Common myeloid progenitor, CD34-positive (primary cell): Measurements from ENCODE around the gene HAGHL.
A peak's percentile ranks its signal among the peaks of the same experiment; 100 is the strongest.

Source experiments
- CTCF ChIA-PET: fragments of 350-600 bp; sonication (Branson Sonifier 250); formaldehyde crosslinking; loops from one replicate; lab custom pipeline; 2021; ENCODE audit warnings: antibody characterized with exemption; lab: Charles Lee
- POLR2A ChIA-PET: fragments of 350-600 bp; sonication (Branson Sonifier 250); formaldehyde crosslinking; loops from one replicate; lab custom pipeline; 2021; ENCODE audit warnings: antibody characterized with exemption; lab: Charles Lee
- DNase-seq, 3 donors: peaks; one replicate each; pipeline versions ENCODE4 v3.0.0 to v3.0.0-alpha.2; 2013
- H3K27ac ChIP-seq, 2 experiments: 1 replicate in 1 of 2; 2 replicates in 1 of 2; pipeline ENCODE4 v1.7.0; 2013; ENCODE audit warnings: inconsistent platforms in 2 of 2, low read length in 2 of 2, mild to moderate bottlenecking in 2 of 2, low read depth in 1 of 2, moderate library complexity in 1 of 2; ENCODE audit not compliant: severe bottlenecking in 2 of 2, insufficient read depth in 1 of 2, poor library complexity in 1 of 2
- H3K27me3 ChIP-seq, 5 experiments: replicated peaks in 2 of 5; 1 replicate in 3 of 5; 2 replicates in 2 of 5; pipeline versions ENCODE4 v1.6.1 to v1.7.0; 2013; ENCODE audit warnings: low read length in 4 of 5, mild to moderate bottlenecking in 2 of 5, moderate library complexity in 2 of 5, inconsistent platforms in 1 of 5; ENCODE audit not compliant: insufficient read depth in 5 of 5, control insufficient read depth in 4 of 5
- H3K36me3 ChIP-seq, 4 experiments: 1 replicate in 2 of 4; 2 replicates in 2 of 4; pipeline versions ENCODE4 v1.6.1 to v1.7.0; 2013; ENCODE audit warnings: low read length in 3 of 4, control low read depth in 1 of 4, mild to moderate bottlenecking in 1 of 4; ENCODE audit not compliant: control insufficient read depth in 4 of 4, insufficient read depth in 4 of 4
- H3K4me1 ChIP-seq, 4 experiments: 1 replicate in 3 of 4; 2 replicates in 1 of 4; pipeline versions ENCODE4 v1.6.1 to v1.7.1; 2013; ENCODE audit warnings: low read length in 3 of 4, mild to moderate bottlenecking in 3 of 4, control low read depth in 1 of 4, inconsistent platforms in 1 of 4, moderate library complexity in 1 of 4; ENCODE audit not compliant: control insufficient read depth in 4 of 4, insufficient read depth in 4 of 4; ENCODE audit errors: control extremely low read depth in 1 of 4
- H3K4me3 ChIP-seq, 7 experiments: 1 replicate in 4 of 7; 2 replicates in 3 of 7; pipeline versions ENCODE4 v1.5.1 to v1.7.0; 2013; ENCODE audit warnings: mild to moderate bottlenecking in 7 of 7, low read length in 6 of 7, moderate library complexity in 6 of 7, inconsistent platforms in 2 of 7, low read depth in 2 of 7, control low read depth in 1 of 7; ENCODE audit not compliant: insufficient read depth in 4 of 7, control insufficient read depth in 1 of 7; ENCODE audit errors: extremely low read depth in 1 of 7
- H3K9me3 ChIP-seq, 5 experiments: 1 replicate in 4 of 5; 2 replicates in 1 of 5; pipeline versions ENCODE4 v1.6.1 to v1.7.1; 2013; ENCODE audit warnings: low read length in 4 of 5, mild to moderate bottlenecking in 2 of 5, inconsistent platforms in 1 of 5, low read depth in 1 of 5, moderate library complexity in 1 of 5; ENCODE audit not compliant: control insufficient read depth in 4 of 5, insufficient read depth in 2 of 5; ENCODE audit errors: control extremely low read depth in 1 of 5
- WGBS: methylation state at CpG from one replicate; pipeline ENCODE4 v1.1.5; 2013; ENCODE audit not compliant: insufficient coverage; 5-methylcytosine and 5-hydroxymethylcytosine counted together

The HAGHL gene

DNA sequence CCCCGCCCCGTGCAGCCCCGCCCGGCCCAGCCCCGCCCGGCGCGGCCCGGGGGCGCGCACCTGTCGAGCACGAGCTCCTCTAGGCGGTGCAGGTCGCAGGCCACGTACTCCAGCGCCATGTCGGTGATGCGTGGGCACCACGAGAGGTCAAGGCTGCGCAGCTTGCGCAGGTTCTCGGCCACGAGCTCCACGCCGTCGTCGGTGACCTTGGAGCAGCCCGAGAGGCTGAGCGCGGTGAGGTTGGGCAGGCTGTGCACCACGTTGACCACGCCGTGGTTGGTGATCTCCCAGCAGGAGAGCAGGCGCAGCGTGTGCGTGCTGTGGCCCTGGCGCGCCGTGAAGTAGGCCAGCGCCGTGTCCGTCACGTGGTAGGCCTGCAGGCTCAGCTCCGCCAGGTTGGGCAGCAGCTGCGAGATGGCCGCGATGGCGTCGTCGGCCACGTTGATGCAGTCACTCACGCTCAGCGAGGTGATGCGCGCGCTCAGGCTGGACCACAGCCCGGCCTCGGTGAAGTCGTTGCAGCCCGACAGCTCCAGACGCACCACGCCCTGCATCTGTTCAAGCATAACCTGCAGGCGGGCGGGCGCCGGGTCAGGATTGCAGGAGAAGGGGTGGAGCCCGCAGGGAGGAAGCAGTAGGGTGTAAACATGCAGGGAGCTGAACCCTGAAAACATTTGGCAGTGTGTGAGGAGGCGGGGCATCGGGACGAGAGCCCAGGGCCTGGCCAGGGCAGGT is 31.4 kb upstream of the HAGHL start:
- ChIA-PET CTCF (interaction anchor here (1.1 to 2.2 kb wide), 3 partner anchors 9 to 15 kb away, joined by 3 to 7 read pairs (median 6); partner anchors contain the start of gene FBXL16), POLR2A (interaction anchor here (0.7 kb wide), 1 partner anchor 15 kb away, joined by 3 read pairs; the partner anchor contains the start of gene STUB1)
- whole genome bisulfite sequencing = 3% methylated on average over 71 of the region's 71 CpGs
- no peaks in the 10 kb centered on the region for H3K9me3 ChIP-seq
- peaks cover 0 to 24% (median 21%) of the 10 kb centered on the region in 4 experiments for H3K4me1 ChIP-seq
- H3K27ac ChIP-seq = no peak overlapping the region
- H3K27me3 ChIP-seq = peaks cover 3 to 91% (median 15%) of the 10 kb centered on the region in 5 experiments
- no peaks in the 10 kb centered on the region for H3K36me3 ChIP-seq
- peak in 1 of 3 donors; percentile 55 for DNase-seq
- peak overlapping the region in 4 of 7 experiments; percentile 6 to 61 (median 57) for H3K4me3 ChIP-seq

DNA sequence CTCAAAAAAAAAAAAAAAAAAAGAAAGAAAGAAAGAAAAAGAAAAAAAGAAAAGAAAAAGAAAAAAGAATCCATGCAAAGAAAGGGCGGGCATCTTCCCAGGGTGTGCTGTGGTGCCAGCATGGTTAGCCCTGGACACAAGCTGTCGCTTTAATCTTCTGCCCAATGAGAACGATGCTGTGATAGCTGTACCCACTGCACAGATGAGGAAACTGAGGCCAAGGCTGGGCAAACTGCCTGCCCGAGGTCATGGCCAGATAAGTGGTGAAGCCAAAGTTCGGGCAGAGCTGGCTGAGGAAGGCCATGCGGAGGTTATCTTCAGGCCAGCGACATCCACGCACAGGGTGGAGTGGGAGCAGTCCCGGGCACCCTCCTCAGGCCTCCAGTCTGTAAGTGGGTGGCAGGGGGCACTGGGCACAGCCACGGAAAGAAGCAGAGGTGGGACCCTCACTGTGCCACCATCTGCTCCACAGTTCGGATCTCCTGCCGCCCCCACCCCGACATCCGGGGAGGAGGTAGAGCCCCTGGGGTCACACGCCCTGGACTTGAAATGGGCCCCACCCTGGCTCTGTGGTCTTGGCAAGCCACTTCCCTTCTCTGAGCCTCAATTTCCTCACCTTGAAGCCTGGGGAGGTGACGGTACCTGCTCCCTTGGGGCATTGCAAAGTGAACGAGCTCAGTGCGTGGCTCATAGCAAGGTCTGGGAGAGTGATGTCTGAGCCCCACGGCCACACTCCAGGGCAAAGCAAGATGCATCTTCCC is 27.8 kb upstream of the HAGHL start:
- no peaks in the 10 kb centered on the region for H3K9me3 ChIP-seq
- CTCF ChIA-PET = interaction anchor here (1.2 kb wide), 1 partner anchor 13 kb away, joined by 4 read pairs; no protein-coding TSS in a partner anchor
- no peaks in the 10 kb centered on the region for H3K36me3 ChIP-seq
- peaks cover 0 to 97% (median 26%) of the 10 kb centered on the region in 5 experiments for H3K27me3 ChIP-seq
- H3K27ac ChIP-seq = no peak overlapping the region
- 80% methylated on average over 17 of the region's 19 CpGs for WGBS
- peaks cover 0 to 20% (median 17%) of the 10 kb centered on the region in 4 experiments for H3K4me1 ChIP-seq
- no peak for DNase-seq
- H3K4me3 ChIP-seq = no peak overlapping the region
- POLR2A ChIA-PET = no interaction called here

DNA sequence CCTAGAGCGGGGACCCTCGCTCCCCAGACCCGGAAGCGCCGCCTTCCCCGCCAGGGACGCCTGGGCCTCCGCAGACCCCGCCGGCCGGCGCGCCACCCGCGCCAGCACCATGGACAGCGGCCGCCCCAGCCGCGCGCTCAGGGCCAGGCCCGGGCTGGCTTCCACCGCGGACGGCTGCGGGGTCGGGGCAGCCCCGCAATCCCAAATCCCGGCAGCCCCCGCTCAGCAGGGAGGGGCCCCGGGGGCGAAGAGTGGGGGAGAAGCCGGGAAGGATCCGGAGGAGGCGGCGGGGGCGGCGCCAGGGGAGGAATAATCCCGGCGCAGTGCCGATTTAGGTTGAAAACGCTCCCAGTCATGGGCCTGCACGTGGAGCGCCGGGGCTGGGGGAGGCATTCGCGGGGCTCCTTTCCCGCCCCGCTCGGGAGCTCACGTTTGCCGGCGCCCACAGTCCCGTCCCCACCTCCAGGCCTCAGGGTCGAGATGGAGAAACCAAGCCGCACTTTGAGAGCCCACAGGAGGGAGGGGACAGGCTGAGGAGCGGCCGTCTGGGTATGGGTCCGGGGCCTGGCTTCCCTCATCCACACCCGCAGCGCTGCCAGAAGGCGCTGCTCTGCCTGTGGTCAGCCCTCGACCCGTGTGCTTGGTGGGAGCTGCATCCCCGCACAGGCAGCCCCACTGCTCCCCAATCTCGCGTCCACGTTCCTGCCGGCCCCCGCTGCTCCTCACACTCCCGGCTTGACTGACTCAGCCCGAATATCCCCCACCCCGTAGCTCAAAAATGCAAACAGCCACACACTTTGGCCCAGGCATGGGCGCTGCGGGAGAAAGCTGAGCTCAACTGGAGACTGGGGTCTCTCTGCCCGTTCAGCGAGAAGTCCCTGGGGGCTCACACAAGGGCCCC is 26.0 kb upstream of the HAGHL start:
- ChIA-PET CTCF (interaction anchor here (1.4 kb wide), 2 partner anchors 10 to 31 kb away, joined by 3 read pairs; no protein-coding TSS in a partner anchor), POLR2A (no interaction called here)
- H3K36me3 ChIP-seq = no peaks in the 10 kb centered on the region
- no peak overlapping the region for H3K4me3 ChIP-seq
- WGBS = 6% methylated on average over 62 of the region's 76 CpGs
- peaks cover 0 to 94% (median 30%) of the 10 kb centered on the region in 5 experiments for H3K27me3 ChIP-seq
- peaks cover 0 to 7% (median 3%) of the 10 kb centered on the region in 4 experiments for H3K4me1 ChIP-seq
- no peaks in the 10 kb centered on the region for H3K9me3 ChIP-seq
- DNase-seq = peak in 2 of 3 donors; percentile 53
- H3K27ac ChIP-seq = no peak overlapping the region

GRCh38 chr16:702341-702740 is 24.6 kb upstream of the HAGHL start:
- Histone ChIP-seq H3K9me3 (no peaks in the 10 kb centered on the region), H3K36me3 (no peaks in the 10 kb centered on the region), H3K27ac (no peak overlapping the region), H3K27me3 (peaks cover 0 to 96% (median 29%) of the 10 kb centered on the region in 5 experiments), H3K4me1 (peaks cover 0 to 9% (median 3%) of the 10 kb centered on the region in 4 experiments), H3K4me3 (no peak overlapping the region)
- ChIA-PET CTCF (interaction anchor here (1.0 to 1.8 kb wide), 6 partner anchors 9 to 80 kb away, joined by 3 to 7 read pairs (median 3); no protein-coding TSS in a partner anchor), POLR2A (interaction anchor here (0.6 to 0.7 kb wide), 2 partner anchors 12 to 816 kb away, joined by 3 read pairs; partner anchors contain the start of gene WDR24)
- DNase-seq = no peak
- WGBS = 93% methylated on average over 13 of the region's 19 CpGs

GRCh38 chr16:703406-703805 is 23.5 kb upstream of the HAGHL start:
- H3K4me3 ChIP-seq = no peak overlapping the region
- peaks cover 0 to 9% (median 3%) of the 10 kb centered on the region in 4 experiments for H3K4me1 ChIP-seq
- peaks cover 0 to 97% (median 29%) of the 10 kb centered on the region in 5 experiments for H3K27me3 ChIP-seq
- H3K36me3 ChIP-seq = no peaks in the 10 kb centered on the region
- H3K27ac ChIP-seq = no peak overlapping the region
- H3K9me3 ChIP-seq = no peaks in the 10 kb centered on the region
- ChIA-PET POLR2A (no interaction called here), CTCF (interaction anchor here (1.3 to 2.6 kb wide), 3 partner anchors 8 to 11 kb away, joined by 4 to 7 read pairs (median 6); no protein-coding TSS in a partner anchor)
- no peak for DNase-seq
- WGBS = 88% methylated on average over 12 of the region's 12 CpGs

GRCh38 chr16:704047-704446 is 22.9 kb upstream of the HAGHL start:
- WGBS = 93% methylated on average over 6 of the region's 7 CpGs
- H3K4me1 ChIP-seq = peaks cover 0 to 9% (median 3%) of the 10 kb centered on the region in 4 experiments
- H3K9me3 ChIP-seq = no peaks in the 10 kb centered on the region
- DNase-seq = no peak
- H3K36me3 ChIP-seq = no peaks in the 10 kb centered on the region
- peaks cover 0 to 97% (median 28%) of the 10 kb centered on the region in 5 experiments for H3K27me3 ChIP-seq
- POLR2A ChIA-PET = no interaction called here
- no peak overlapping the region for H3K4me3 ChIP-seq
- CTCF ChIA-PET = interaction anchor here (0.6 to 2.6 kb wide), 3 partner anchors 8 to 1218 kb away, joined by 3 to 7 read pairs (median 6); no protein-coding TSS in a partner anchor
- H3K27ac ChIP-seq = no peak overlapping the region
